Measurements from ENCODE around the gene BRPF3.

GRCh38 chr6:36267731-36268477, 71.4 kb downstream of the BRPF3 start:
- TF ChIP-seq CTCF (IDR thresholded peaks at IDR 0.05; ENCODE audit: insufficient read depth, low read depth, low read length) (no peak), EZH2 (IDR thresholded peaks at IDR 0.05; ENCODE audit: insufficient read depth, low read length) (no peak)

Measured in astrocyte (in vitro differentiated cells and primary cell).